Mesothelial cell of epicardium (in vitro differentiated cells): ENCODE data around the gene KCNK7. TPM values are rescaled to one million over a fixed set of nuclear protein-coding genes. Genes with fewer than 3 reads are reported as not detected.

ENCODE experiments used
- DNase-seq, 2 experiments: peaks; one replicate each; pipeline ENCODE4 v3.0.0; 2021; ENCODE audit warnings: low spot score in 2 of 2; ENCODE audit not compliant: unreplicated experiment in 2 of 2
- H3K27ac Mint-ChIP-seq: 2 replicates; pipeline ENCODE4 v1.8.0; 2021; ENCODE audit warnings: mixed read lengths
- H3K27me3 Mint-ChIP-seq: 2 replicates; pipeline ENCODE4 v1.8.0; 2021; ENCODE audit warnings: low read depth, mixed read lengths
- H3K36me3 Mint-ChIP-seq: 2 replicates; pipeline ENCODE4 v1.8.0; 2021; ENCODE audit warnings: mixed read lengths
- H3K4me1 Mint-ChIP-seq: 2 replicates; pipeline ENCODE4 v1.8.0; 2021; ENCODE audit warnings: mixed read lengths
- H3K4me3 Mint-ChIP-seq: 2 replicates; pipeline ENCODE4 v1.8.0; 2021; ENCODE audit warnings: mild to moderate bottlenecking, moderate library complexity, mixed read lengths
- H3K9me3 Mint-ChIP-seq: 2 replicates; pipeline ENCODE4 v1.8.0; 2021; ENCODE audit warnings: mixed read lengths
- CTCF ChIP-seq: fragments of 200-600 bp; sonication (generic); IDR thresholded peaks from one replicate; pipeline ENCODE4 v1.5.0; 2021; ENCODE audit warnings: antibody characterized with exemption; ENCODE audit not compliant: unreplicated experiment
- total RNA-seq: library from RNA; stranded (reverse); gene quantifications from 3 replicates; pipeline ENCODE4 v1.2.1, GENCODE V29; 2021

KCNK7 gene
- total RNA-seq, result 0.95 to 2.4 TPM (median 1.7 TPM) in 3 replicates

GRCh38 chr11:65595543-65596281 lies at the start of gene KCNK7:
Gene KCNK7, minus strand, starts transcription at chr11:65595800. Its CDS starts 28 bp downstream, at chr11:65595772.
- DNase-seq, result no peak
- Mint-ChIP-seq H3K4me3 (no peak within 1 kb of the TSS), H3K27me3 (peaks cover 17% of the 10 kb centered on the region), H3K9me3 (no peaks in the 10 kb centered on the region), H3K4me1 (peaks cover 10% of the 10 kb centered on the region), H3K36me3 (peaks cover 7% of the 10 kb centered on the region), H3K27ac (no peak within 1 kb of the TSS)
- no peak for TF ChIP-seq CTCF

GRCh38 chr11:65644837-65645236 lies 49.2 kb upstream of the KCNK7 start:
- DNase-seq, result no peak
- no peak for TF ChIP-seq CTCF
- Mint-ChIP-seq H3K4me3 (no peak overlapping the region), H3K36me3 (peaks cover 5% of the 10 kb centered on the region), H3K27ac (peak overlapping the region; percentile 30), H3K9me3 (no peaks in the 10 kb centered on the region), H3K4me1 (peaks cover 30% of the 10 kb centered on the region), H3K27me3 (peaks cover 3% of the 10 kb centered on the region)

GRCh38 chr11:65643971-65644370 lies 48.4 kb upstream of the KCNK7 start:
- Mint-ChIP-seq H3K27me3 (peaks cover 3% of the 10 kb centered on the region), H3K36me3 (peaks cover 5% of the 10 kb centered on the region), H3K27ac (peak overlapping the region; percentile 4), H3K4me1 (peaks cover 31% of the 10 kb centered on the region), H3K9me3 (no peaks in the 10 kb centered on the region), H3K4me3 (no peak overlapping the region)
- DNase-seq, result no peak
- TF ChIP-seq CTCF, result no peak

- no peak for TF ChIP-seq CTCF
- Mint-ChIP-seq H3K4me3 (peak overlapping the region; percentile 24), H3K36me3 (peaks cover 5% of the 10 kb centered on the region), H3K9me3 (no peaks in the 10 kb centered on the region), H3K4me1 (peaks cover 35% of the 10 kb centered on the region), H3K27me3 (peaks cover 2% of the 10 kb centered on the region), H3K27ac (no peak overlapping the region)
- no peak for DNase-seq
Measured at GRCh38 chr11:65642014-65642671, 46.5 kb upstream of the KCNK7 start.

- TF ChIP-seq CTCF, result no peak
- no peak overlapping the region for H3K27ac Mint-ChIP-seq
- peaks cover 37% of the 10 kb centered on the region for H3K4me1 Mint-ChIP-seq
- DNase-seq, result no peak
- H3K4me3 Mint-ChIP-seq, result peak overlapping the region; percentile 24
- no peaks in the 10 kb centered on the region for H3K9me3 Mint-ChIP-seq
- H3K27me3 Mint-ChIP-seq, result peaks cover 2% of the 10 kb centered on the region
- peaks cover 8% of the 10 kb centered on the region for H3K36me3 Mint-ChIP-seq
Measured at GRCh38 chr11:65641297-65642013, 45.9 kb upstream of the KCNK7 start.
